Measurements from ENCODE around the gene MEMO1.
"Not testable (repeated sequence)": the region's sequence is repeated elsewhere in the genome, so short reads cannot be mapped to it uniquely, and the experiment has no call there.

MEMO1 gene

DNA sequence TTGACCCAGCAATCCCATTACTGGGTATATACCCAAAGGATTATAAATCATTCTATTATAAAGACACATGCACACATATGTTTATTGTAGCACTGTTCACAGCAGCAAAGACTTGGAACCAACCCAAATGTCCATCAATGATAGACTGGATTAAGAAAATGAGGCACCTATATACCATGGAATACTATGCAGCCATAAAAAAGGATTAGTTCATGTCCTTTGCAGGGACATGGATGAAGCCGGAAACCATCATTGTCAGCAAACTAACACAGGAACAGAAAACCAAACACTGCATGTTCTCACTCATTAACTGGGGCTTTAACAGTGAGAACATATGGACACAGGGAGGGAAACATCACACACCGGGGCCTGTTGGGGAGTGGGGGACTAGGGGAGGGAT, 110.7 kb downstream of the MEMO1 start:
- DNase-seq: not testable (repeated sequence)

DNA sequence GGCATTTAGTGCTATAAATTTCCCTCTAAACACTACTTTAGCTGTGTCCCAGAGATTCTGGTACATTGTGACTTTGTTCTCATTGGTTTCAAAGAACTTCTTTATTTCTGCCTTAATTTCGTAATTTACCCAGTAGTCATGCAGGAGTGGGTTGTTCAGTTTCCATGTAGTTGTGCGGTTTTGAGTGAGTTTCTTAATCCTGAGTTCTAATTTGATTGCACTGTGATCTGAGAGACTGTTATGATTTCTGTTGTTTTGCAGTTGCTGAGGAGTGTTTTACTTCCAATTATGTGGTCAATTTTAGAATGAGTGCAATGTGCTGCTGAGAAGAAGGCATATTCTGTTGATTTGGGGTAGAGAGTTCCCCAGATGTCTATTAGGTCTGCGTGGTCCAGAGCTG, 112.5 kb downstream of the MEMO1 start:
- not testable (repeated sequence) for DNase-seq

- not testable (repeated sequence) for DNase-seq
Measured at GRCh38 chr2:31897340-31897739, 113.5 kb downstream of the MEMO1 start.

DNA sequence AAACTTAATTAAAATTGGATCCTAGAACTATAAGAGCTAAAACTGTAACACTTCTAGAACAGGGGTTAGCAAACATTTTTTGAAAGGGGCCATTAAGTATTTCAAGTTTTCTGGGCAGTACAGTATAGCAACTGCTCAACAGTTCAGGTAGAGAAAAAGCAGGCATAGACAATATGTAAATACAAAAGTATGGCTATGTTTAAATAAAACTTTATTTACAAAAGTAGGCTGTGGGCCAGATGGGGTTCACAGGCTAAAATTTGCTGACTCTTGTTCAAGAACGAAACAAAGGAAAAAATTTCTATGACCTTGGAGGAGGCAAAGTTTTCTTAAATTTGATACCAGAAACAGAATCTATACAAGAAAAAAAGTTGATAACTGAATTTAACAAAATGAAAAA, 114.5 kb downstream of the MEMO1 start:
- DNase-seq: no peak

- DNase-seq: no peak
Measured at GRCh38 chr2:31894656-31895055, 116.2 kb downstream of the MEMO1 start.

DNA sequence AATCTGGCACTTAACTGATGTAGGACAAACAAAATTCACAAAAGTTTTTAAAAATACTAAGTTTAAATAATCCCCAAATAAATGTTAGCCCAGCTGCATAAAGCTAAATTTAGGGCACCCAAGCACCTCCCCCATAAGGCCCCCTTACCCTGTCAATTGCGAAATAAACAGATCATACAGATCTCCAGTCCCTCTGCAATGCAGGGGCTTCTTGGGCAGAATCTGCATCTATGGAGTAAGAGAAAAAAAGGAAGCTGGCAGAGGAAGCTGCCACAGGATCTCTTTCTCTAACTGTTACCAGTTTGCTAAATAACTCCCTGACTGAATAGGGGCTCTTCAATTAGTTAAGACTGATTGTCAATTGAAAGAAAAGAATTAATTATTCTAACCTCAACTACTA, 117.7 kb downstream of the MEMO1 start:
- no peak for DNase-seq

DNA sequence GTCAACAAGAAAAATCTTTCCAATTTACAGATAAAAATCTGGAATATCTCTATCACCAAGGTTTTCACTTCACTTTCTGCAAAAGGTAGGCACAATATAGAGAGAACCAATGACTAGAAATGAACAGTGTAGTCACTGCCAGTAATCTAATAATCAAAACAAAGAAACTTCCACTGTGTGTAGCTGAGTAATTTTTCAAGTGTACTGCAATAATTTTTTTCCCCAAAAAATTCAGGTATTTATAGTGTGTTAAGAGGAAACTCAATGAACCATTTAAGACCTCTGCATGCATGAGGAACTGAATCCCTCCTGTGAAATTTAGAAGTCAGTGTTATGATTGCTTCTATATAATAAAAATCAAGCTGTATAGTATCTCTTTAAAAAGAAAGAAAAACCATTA, 121.8 kb downstream of the MEMO1 start:
- no peak for DNase-seq

DNA sequence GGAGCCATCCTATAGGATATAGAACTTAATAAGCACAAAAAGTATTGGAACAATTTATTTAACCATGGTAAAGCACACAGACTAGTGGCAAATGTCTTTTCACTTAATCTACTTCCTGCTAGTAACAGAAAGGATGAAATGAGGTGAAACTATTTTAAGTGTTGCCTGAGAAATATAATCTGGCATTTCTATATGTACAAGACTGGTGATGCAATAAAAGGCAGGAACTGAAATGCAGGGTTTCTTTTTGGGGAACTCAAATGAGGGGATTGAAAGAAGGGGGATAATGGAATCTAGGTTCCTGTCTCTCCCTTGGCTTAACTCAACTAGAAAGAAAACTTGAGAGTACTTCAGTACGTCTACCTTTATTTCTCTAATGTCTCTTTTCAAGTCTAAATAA, 122.3 kb downstream of the MEMO1 start:
- no peak for DNase-seq

DNA sequence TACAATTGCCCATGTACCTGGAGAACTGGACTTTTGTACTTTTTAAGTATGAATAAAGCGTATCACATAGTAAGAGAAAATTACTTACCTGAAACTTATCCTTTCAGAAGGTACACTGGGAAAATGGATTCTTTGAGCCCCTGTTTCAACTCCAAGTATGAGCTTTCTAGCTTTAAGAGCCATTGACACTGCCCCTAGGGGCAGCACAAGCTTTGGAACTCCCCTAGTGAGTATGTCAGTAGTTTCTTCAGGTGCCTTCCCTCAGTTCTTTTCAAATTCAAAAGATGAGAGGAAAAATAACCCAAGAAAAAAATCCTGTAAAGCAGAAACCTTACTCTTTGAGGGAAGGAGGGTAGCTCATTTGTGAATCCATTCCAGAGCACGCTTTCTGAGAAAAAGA, 124.1 kb downstream of the MEMO1 start:
- no peak for DNase-seq

DNA sequence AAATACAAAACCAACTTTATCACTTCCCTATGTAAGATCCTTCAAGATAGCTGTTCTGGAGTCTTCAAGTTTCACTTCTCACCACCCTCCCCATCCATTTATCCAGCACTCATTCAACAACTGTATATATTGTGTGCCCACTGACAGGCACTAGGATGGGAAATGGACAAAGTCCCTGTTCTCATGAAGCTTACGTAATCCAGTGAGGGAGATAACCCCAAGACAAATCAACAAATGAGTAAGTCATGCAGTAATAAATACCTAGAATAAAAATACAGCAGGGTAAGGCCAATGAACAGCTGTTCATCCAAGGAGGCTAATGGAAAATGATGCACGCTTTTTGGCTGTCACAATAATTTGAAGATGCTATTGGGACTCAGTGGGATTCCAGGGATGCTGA, 133.8 kb downstream of the MEMO1 start:
- DNase-seq: no peak

GRCh38 chr2:31874071-31874470, 136.7 kb downstream of the MEMO1 start:
- no peak for DNase-seq

DNA sequence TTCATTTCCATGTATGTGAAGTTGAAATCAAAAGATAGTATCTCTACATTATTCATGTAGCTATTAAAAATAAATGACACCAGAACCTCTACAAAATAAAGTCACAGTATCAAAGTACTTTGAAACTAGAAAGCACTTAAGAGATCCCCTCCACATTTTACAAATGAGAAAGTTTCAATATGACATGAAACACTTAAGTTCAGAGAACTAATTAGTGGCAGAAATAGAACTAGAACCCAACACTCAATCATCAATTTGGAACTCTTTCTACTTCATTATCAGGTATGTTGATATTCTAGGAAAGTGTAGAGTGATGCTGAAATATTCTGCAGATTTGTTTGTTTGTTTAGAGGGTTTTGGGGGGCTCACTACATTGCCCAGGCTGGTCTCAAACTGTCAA, 145.6 kb downstream of the MEMO1 start:
- DNase-seq: no peak

DNA sequence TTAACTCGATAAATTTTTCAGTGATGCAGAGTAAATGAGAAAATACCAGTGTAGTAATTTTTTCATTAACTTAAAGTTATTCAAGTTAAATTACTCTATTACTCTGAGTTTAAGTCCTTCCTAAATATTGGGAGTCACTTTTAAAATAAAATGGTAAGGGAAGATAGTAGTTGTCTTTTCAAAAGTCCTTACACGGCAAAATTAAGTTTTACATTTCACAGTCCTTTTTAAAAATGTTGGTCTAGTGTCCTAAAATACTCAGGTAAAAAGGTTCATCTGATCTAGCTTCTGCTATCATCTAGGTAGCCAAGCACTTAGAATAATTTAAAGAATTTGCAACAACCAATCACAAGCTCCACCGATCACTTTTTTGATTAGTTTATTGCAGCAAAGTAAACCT, 146.9 kb downstream of the MEMO1 start:
- DNase-seq: no peak

GRCh38 chr2:31863015-31863656, 147.7 kb downstream of the MEMO1 start:
- not testable (repeated sequence) for DNase-seq

DNA sequence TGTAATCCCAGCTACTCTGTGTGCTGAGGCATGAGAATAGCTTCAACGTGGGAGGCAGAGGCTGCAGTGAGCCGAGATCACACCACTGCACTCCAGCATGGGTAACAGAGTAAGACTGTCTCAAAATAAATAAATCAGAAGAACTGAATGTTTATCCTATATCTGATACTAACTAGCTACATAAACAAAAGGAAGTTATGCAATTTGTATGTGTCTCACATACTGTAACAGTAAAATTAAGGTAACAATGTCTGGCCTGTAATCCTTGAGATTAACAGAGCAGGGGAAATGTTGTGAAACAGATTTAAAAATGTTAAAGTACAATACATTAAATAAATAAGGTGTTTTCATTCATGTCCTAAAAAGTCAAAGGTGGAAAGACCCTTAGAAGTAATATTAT, 150.8 kb downstream of the MEMO1 start:
- no peak for DNase-seq

DNA sequence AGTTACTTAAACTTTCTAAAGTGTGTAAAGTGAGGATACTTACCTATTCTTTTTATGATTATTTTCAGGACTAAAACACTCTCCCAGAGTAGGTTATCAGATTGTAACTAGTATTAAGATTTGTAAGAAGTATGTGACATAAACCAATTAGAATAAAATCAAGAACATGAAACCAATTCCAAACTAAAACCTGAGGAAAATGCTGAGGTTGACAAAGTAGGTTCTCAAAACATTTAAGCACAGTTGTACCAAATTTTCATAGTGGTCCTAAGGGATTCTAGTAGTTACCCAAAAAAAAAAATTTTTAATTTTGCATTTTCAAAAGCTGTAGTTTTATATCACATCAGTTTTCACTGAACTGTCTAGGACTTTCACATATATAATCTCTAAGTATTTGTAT, 157.3 kb downstream of the MEMO1 start:
- DNase-seq: no peak

DNA sequence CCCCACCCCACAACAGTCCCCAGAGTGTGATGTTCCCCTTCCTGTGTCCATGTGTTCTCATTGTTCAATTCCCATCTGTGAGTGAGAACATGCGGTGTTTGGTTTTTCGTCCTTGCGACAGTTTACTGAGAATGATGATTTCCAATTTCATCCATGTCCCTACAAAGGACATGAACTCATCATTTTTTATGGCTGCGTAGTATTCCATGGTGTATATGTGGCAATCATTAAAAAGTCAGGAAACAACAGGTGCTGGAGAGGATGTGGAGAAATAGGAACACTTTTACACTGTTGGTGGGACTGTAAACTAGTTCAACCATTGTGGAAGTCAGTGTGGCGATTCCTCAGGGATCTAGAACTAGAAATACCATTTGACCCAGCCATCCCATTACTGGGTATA, 168.7 kb downstream of the MEMO1 start:
- DNase-seq: not testable (repeated sequence)

DNA sequence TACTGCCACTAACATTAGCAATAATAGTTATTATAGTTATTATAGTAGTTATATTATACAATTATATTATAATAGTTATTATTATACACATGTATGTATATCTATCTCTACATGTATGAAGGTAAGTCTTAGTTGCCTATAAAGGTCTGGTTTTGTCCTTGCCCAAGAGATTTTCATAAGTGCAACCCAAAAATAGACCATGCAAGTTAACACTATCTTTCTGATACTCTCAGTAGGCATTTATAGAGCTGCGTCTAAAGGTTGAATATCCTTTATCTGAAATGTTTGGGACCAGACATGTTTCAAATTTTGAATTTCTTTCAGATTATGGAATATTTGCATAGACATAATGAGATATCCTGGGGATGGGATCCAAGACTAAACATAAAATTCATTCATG, 175.4 kb downstream of the MEMO1 start:
- DNase-seq: no peak

GRCh38 chr2:31832363-31832762, 178.4 kb downstream of the MEMO1 start:
- no peak for DNase-seq

GRCh38 chr2:31831585-31831984, 179.2 kb downstream of the MEMO1 start:
- no peak for DNase-seq

- no peak for DNase-seq
Measured at GRCh38 chr2:31828891-31829290, 181.9 kb downstream of the MEMO1 start.

DNA sequence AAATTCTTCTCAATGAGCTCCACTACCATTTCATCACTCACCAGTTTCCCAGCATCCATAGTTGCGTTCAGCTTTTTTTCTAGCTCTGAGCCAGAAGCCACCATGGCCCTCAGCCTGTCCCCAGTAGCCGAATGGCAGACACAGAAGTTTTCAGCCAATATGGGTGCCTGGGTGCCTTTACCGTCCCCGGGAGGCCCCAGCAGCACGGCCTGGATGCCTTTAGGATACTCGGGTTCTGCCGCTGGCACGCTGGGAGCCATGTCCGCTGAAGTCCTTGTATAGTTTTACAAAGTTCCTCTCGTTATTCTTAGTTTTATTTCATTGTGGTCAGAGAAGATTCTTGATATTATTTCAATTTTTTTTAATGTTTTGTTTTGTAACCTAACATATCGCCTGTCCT, 187.2 kb downstream of the MEMO1 start:
- DNase-seq: no peak

GRCh38 chr2:31822587-31822986, 188.2 kb downstream of the MEMO1 start:
- DNase-seq: no peak
